Panc1 (cell line): ENCODE data around the gene OBP2A.

ENCODE experiments used
- POLR2AphosphoS5 ChIP-seq: IDR thresholded peaks from 2 replicates; pipeline ENCODE4 v1.6.1; 2012; ENCODE audit warnings: mild to moderate bottlenecking, low read depth, low read length, moderate library complexity
- TCF7L2 ChIP-seq: IDR thresholded peaks from 2 replicates; pipeline ENCODE4 v1.6.1; 2011; ENCODE audit warnings: mild to moderate bottlenecking, low read depth, low read length, inconsistent platforms
- TF ChIP-seq, protein P1 (sequence below): fragments of 450-650 bp; IDR thresholded peaks from 2 replicates; pipeline ENCODE4 v1.5.1; 2017; ENCODE audit warnings: mild to moderate bottlenecking

DNA sequence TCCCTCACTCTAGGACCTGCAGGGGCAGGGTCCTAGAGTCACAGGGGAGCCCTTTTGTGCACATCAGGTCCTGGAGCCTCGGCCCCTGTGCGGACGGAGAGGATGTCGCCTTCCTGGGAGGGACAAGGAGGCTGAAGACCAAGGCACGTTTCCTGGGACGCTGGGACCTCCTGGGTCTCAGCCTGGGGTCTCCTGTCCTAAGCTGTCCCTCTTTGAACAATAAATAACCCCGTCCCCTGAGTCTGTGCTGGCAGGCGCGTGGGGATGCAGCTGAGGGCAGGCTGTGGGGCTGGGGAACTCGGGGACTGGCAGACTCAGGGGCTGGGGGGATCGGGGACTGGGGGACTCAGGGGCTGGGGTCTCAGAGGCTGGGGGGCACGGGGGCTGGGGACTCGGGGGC is 46.7 kb downstream of the OBP2A start:
- TF ChIP-seq, protein P1, sequence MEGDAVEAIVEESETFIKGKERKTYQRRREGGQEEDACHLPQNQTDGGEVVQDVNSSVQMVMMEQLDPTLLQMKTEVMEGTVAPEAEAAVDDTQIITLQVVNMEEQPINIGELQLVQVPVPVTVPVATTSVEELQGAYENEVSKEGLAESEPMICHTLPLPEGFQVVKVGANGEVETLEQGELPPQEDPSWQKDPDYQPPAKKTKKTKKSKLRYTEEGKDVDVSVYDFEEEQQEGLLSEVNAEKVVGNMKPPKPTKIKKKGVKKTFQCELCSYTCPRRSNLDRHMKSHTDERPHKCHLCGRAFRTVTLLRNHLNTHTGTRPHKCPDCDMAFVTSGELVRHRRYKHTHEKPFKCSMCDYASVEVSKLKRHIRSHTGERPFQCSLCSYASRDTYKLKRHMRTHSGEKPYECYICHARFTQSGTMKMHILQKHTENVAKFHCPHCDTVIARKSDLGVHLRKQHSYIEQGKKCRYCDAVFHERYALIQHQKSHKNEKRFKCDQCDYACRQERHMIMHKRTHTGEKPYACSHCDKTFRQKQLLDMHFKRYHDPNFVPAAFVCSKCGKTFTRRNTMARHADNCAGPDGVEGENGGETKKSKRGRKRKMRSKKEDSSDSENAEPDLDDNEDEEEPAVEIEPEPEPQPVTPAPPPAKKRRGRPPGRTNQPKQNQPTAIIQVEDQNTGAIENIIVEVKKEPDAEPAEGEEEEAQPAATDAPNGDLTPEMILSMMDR = no peak
- TF ChIP-seq POLR2AphosphoS5 (no peak), TCF7L2 (no peak)
